Measurements from ENCODE around the gene MCF2L. TPM values are rescaled to one million over a fixed set of nuclear protein-coding genes. Genes with fewer than 3 reads are reported as not detected.

MCF2L gene
- total RNA-seq, 1 donor from 2014 or later = 40.4 TPM

GRCh38 chr13:113119166-113119821 lies 150.3 kb downstream of the MCF2L start:
- Histone ChIP-seq H3K4me2 (no peak overlapping the region), H2AFZ (replicated peaks) (no peak overlapping the region), H3K9me3 (ENCODE audit: low read depth) (no peaks in the 10 kb centered on the region), H3F3A (ENCODE audit: low read depth) (peaks cover 9% of the 10 kb centered on the region), H3K27me3 (no peaks in the 10 kb centered on the region), H4K20me1 (ENCODE audit: low read depth) (no peaks in the 10 kb centered on the region), H3K79me2 (ENCODE audit: low read depth) (no peaks in the 10 kb centered on the region), H3K36me3 (no peaks in the 10 kb centered on the region), H3K4me1 (peaks cover 10% of the 10 kb centered on the region), H3K4me3 (no peak overlapping the region), H3K9ac (no peak overlapping the region), H3K27ac (no peak overlapping the region)
- H3K4me1 Mint-ChIP-seq = peaks cover 21% of the 10 kb centered on the region
- H3K9me3 Mint-ChIP-seq = no peaks in the 10 kb centered on the region
- TF ChIP-seq EZH2 (IDR thresholded peaks at IDR 0.05) = no peak
- no peaks in the 10 kb centered on the region for H3K36me3 Mint-ChIP-seq
- H3K4me3 Mint-ChIP-seq = no peak overlapping the region
- peak overlapping the region; percentile 44 for H3K27ac Mint-ChIP-seq
- H3K27me3 Mint-ChIP-seq (ENCODE audit: insufficient read depth, low read depth) = peaks cover 4% of the 10 kb centered on the region
- DNase-seq (ENCODE audit: low spot score) = no peak

- H4K20me1 ChIP-seq (ENCODE audit: low read depth) = no peaks in the 10 kb centered on the region
- DNase-seq (ENCODE audit: low spot score) = no peak
- Mint-ChIP-seq H3K4me3 (no peak overlapping the region), H3K27me3 (ENCODE audit: insufficient read depth, low read depth) (peaks cover 4% of the 10 kb centered on the region), H3K27ac (no peak overlapping the region), H3K4me1 (peaks cover 21% of the 10 kb centered on the region), H3K9me3 (no peaks in the 10 kb centered on the region), H3K36me3 (no peaks in the 10 kb centered on the region)
- no peaks in the 10 kb centered on the region for H3K9me3 ChIP-seq (ENCODE audit: low read depth)
- H3K4me3 ChIP-seq = no peak overlapping the region
- H3K27ac ChIP-seq = no peak overlapping the region
- no peak overlapping the region for H2AFZ ChIP-seq (replicated peaks)
- H3K4me2 ChIP-seq = no peak overlapping the region
- peaks cover 10% of the 10 kb centered on the region for H3K4me1 ChIP-seq
- peaks cover 9% of the 10 kb centered on the region for H3F3A ChIP-seq (ENCODE audit: low read depth)
- H3K27me3 ChIP-seq = no peaks in the 10 kb centered on the region
- no peak for TF ChIP-seq EZH2 (IDR thresholded peaks at IDR 0.05)
- TF ChIP-seq CTCF (IDR thresholded peaks at IDR 0.05) = no peak
- no peak for TF ChIP-seq EZH2phosphoT487 (IDR thresholded peaks at IDR 0.05)
- no peaks in the 10 kb centered on the region for H3K79me2 ChIP-seq (ENCODE audit: low read depth)
- no peak overlapping the region for H3K9ac ChIP-seq
- no peaks in the 10 kb centered on the region for H3K36me3 ChIP-seq
Measured at GRCh38 chr13:113119822-113120189, 150.8 kb downstream of the MCF2L start.

GRCh38 chr13:113120300-113121182 lies 151.5 kb downstream of the MCF2L start:
- H3K4me3 Mint-ChIP-seq = no peak overlapping the region
- peaks cover 4% of the 10 kb centered on the region for H3K27me3 Mint-ChIP-seq (ENCODE audit: insufficient read depth, low read depth)
- peaks cover 10% of the 10 kb centered on the region for H3K4me1 ChIP-seq
- H3K79me2 ChIP-seq (ENCODE audit: low read depth) = no peaks in the 10 kb centered on the region
- no peaks in the 10 kb centered on the region for H3K9me3 ChIP-seq (ENCODE audit: low read depth)
- H2AFZ ChIP-seq (replicated peaks) = no peak overlapping the region
- H3K27ac ChIP-seq = no peak overlapping the region
- no peaks in the 10 kb centered on the region for H4K20me1 ChIP-seq (ENCODE audit: low read depth)
- no peak overlapping the region for H3K4me3 ChIP-seq
- no peak for DNase-seq (ENCODE audit: low spot score)
- H3K4me1 Mint-ChIP-seq = peaks cover 21% of the 10 kb centered on the region
- no peaks in the 10 kb centered on the region for H3K36me3 ChIP-seq
- no peak overlapping the region for H3K27ac Mint-ChIP-seq
- H3K4me2 ChIP-seq = no peak overlapping the region
- H3F3A ChIP-seq (ENCODE audit: low read depth) = peaks cover 9% of the 10 kb centered on the region
- no peaks in the 10 kb centered on the region for H3K9me3 Mint-ChIP-seq
- no peak overlapping the region for H3K9ac ChIP-seq
- no peaks in the 10 kb centered on the region for H3K27me3 ChIP-seq
- TF ChIP-seq CTCF (IDR thresholded peaks at IDR 0.05) = no peak
- TF ChIP-seq EZH2 (IDR thresholded peaks at IDR 0.05) = no peak
- no peak for TF ChIP-seq EZH2phosphoT487 (IDR thresholded peaks at IDR 0.05)
- no peaks in the 10 kb centered on the region for H3K36me3 Mint-ChIP-seq
